Femur (tissue), 1 donor: ENCODE results near the gene DNAJC1.

Experiments used
- DNase-seq: peaks from one replicate; pipeline ENCODE4 v3.0.0-alpha.2; 2017

The DNAJC1 gene

GRCh38 chr10:22006379-22006884 is 2.9 kb upstream of the DNAJC1 start:
- no peak for DNase-seq

DNA sequence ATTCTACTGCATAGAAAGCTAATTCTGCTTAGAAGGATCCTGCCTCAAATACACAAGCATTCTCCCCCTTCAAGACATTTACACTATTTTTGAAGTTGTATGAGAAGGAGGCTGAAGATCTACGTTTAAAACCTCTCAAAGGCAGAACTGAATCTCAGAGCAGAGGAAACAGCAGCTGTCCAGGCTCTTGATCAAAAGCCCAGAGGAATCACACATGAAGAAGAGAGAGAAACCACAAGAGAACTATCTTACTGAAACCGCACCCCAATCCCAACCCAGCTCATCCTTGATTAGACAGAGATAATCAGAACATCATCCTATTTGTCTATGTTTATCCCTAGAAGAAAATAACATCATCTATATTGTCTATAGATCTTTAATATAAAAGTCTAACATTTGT is 2.2 kb upstream of the DNAJC1 start:
- DNase-seq, result no peak

DNA sequence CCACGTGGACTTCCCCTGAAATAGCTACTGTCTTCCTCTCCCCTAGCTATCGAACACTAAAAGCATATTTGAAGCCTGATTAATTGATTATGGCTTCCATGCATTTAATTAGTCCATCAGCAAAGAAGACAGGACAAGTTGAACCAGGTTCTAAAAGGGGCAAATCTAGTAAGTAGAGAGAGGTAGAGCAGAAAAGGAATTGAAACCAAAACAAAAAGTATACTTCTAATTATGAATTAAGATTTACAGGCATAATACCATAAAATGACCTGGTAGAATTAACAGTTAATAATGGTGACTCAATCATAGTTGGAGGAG is 393 bp upstream of the DNAJC1 start:
- DNase-seq, result no peak

- no peak for DNase-seq
Observed at GRCh38 chr10:22002591-22003176, 846 bp downstream of the DNAJC1 start.

- DNase-seq, result no peak
Observed at GRCh38 chr10:21995557-21995956, 8.0 kb downstream of the DNAJC1 start.

GRCh38 chr10:21993360-21994001 is 10.0 kb downstream of the DNAJC1 start:
- DNase-seq, result no peak

- no peak for DNase-seq
Observed at GRCh38 chr10:21991785-21992184, 11.7 kb downstream of the DNAJC1 start.

- no peak for DNase-seq
Observed at GRCh38 chr10:21990449-21990848, 13.1 kb downstream of the DNAJC1 start.

- peak; percentile 26 for DNase-seq
Observed at GRCh38 chr10:21989453-21990154, 13.9 kb downstream of the DNAJC1 start.

DNA sequence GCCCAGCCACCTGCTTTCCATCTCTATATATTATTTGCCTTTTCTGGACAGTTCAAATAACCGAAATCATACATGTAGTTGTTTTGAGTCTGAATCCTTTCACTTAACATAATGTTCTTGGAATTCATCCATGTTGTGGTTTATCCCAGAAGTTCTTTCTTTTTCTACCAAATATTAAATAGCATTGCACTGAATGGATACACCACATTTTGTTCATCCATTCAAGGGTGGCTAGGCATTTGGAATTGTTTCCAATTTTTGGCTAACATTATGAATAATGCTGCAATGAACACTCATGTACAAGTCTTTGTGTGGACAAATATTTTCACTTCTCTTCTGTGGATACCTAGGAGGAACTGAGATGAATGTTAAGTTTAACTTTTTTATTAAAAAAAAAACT is 18.0 kb downstream of the DNAJC1 start:
- no peak for DNase-seq

DNA sequence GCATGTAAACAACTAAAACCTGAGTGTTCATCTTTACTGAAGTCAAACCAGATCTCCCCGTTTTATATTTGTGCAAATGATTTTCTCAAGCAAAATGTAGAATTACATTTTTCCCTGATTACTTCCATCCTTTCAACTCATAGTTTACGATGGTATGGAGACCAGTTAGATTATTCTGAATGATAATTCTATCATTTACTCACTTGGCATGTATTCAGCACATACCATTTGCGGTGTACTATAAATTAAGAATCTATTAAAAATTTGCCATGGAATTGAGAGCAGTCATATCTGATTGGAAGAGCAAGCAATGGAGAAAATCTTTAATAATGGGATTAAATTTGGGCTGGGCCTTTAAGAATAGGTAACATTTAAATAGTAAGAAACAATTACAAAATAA is 22.4 kb downstream of the DNAJC1 start:
- no peak for DNase-seq

DNA sequence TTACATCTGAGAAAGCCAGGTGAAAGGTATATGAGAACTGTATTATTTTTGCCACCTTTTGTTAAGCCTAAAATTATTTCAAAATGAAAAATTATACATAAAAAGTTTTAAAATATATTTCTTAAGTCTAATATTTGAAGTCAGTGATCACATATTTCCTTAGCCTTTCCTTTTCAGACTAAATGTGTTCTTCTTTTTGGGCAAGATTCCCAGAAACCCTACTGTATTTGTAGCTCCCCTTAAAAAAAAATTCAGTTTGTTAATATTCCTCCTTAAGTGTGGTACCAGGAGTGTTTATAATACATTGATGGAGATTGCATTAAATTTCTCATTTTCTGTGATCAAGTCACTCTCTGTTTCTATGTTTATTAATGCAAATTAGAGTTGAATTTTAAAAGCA is 22.8 kb downstream of the DNAJC1 start:
- DNase-seq, result no peak

DNA sequence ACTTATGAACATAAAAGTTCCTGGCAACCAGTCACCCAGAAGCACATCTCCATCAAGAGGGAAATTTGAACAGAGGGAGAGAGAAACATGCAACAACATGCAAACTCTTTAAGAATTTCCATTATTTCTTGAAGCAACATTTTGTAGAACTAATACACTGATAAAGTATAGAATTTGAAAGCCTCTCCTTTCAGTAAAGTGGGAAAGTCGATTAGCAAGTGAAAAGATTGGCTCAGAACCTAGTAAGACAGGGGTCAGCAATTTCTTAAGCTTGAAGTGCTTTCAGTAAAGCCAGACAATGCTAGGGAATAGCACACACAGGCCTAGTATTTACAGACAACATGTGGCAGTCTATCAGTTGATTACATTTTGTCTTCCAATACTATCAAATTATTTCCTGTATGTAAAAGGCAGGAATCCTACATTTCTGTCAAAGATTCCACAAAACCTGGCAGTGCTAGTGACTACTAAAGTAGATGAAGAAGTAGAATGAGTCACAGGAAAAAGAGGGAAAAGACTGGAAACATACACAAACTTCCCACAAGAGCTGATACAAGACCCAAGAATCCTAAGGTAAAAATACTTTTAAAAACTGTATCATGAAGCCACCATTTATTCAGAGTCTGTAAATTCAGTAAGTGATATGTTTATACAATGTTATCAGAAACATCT is 25.2 kb downstream of the DNAJC1 start:
- DNase-seq, result no peak

DNA sequence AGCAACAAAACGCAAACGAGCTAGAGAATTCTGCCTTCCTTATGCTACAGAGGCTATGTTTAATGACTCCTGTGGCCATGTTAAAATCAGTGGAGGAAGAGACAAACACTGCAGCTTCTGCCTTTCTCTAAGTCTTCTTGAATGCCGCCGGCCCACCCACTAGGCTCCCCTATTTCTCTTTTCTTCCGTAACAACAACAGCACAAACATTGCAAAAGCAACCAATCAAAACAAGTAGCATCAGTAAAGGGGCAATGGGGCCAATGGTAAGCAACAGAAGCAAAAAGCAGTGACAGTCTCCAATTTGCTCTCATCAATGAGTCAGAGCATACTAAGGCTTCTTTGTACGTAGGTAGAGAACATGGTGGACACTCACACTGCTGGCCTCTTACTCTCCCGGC is 26.8 kb downstream of the DNAJC1 start:
- DNase-seq, result no peak

- DNase-seq, result no peak
Observed at GRCh38 chr10:21976280-21976679, 27.2 kb downstream of the DNAJC1 start.

DNA sequence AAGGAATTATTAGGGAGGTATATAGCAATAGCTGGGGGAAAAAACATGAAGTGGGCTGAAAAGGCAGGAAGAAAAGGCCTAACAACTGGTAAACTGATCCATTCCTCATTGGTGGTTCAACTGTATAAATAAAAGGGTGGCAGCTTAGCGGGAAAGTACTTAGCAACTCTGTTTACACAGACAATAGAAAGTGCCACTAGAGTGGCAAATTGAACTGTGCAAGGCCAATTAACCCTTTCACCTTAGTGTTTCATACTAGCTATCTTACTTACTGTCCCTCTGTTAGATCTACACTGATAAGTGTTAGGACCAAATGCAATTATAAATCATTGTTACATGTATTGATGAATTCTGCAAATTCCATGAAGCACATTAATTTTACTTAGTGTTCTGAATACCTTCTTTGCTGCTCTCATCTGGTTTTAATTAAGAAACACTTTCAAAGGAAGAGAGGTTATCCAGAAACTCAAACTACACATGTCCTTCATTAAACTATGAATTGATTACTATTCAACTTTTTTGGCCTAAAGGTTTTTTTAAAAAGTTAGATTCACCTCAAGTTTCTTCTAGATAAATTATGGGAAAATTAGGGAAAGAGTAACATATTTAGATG is 28.0 kb downstream of the DNAJC1 start:
- DNase-seq, result no peak

DNA sequence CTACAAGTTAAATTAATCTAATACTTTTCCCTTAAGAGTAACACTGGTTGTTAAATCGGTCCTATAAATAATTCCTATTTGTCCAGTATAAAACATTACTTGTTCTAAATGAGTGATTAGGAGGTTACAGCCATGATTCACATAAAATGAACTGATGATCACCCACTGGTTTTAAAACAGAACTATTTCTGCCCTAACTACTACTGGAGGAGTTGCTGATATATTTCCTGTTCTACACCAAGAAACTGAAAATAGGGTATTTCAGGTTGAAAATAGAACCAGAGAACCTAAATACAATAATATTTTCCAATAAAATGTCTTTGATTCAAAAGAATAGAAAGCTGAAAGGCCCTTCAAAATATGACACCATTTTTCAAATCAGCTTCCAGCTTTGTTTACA is 30.9 kb downstream of the DNAJC1 start:
- DNase-seq, result no peak

DNA sequence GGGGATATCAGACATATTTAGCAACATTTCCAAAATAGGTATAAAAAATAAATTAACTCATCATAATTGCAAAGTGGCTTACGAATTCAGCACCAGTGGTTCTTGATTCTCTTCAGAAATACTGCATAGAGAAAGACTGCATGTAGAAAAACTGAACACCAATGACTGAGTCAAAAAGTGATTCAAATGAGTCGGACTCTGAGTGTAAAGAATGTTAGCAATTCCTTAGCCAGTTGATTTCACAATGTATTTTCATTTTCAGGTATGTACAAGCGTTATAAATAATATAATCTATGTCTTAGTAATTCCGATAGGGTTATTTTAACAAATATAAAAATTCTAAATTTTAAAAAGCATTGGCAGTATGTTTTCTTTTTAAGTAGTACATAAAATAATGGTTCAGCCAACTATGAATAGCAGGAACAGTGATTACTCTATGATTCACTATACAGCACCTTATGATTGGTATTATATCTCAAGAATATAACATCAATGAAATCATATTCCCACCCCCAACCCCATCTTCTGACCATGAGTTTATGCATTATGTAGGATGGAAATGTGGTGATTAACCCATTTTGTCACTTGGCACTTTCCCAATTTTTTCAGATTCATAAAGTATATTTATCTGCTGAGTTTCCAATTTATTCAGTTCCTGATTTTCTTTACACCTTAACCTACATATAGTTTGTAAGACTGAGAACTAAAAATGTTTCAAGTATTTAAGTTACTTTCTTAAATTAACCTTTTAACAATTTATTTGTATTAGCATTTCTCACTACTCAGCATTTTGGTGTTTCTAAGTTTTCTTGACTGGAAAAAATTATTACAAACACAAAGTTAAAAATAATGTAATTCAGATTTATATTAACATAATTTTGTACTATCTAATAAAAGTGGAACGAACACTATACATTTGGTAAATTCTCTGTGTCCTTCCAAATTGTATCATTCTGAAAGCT is 33.9 kb downstream of the DNAJC1 start:
- no peak for DNase-seq

GRCh38 chr10:21964983-21965665 is 38.4 kb downstream of the DNAJC1 start:
- DNase-seq, result no peak

GRCh38 chr10:21962358-21962757 is 41.2 kb downstream of the DNAJC1 start:
- DNase-seq, result no peak

- no peak for DNase-seq
Observed at GRCh38 chr10:21961847-21962246, 41.7 kb downstream of the DNAJC1 start.

DNA sequence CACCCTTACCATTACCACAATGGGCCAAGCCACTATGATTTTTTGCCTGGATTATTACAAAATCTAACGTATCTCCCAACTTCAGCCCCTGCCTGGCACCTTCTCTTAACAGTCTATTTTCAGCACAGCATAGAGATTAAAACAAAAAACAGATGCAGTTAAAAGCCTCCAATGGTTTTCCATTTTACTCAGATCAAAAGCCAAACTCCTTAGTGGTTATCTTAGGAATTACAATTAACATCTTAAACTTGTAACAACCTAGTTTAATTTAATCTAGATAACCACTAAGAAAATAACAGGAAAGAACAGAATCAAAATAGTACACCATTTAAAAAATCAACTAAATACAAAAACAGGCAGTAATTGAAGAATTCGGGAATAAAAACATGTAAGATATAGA is 43.5 kb downstream of the DNAJC1 start:
- no peak for DNase-seq
